Stimulated activated CD4-positive, alpha-beta T cell treated with anti-CD3 and anti-CD28 coated beads, Interleukin-15, amount 100 ng/mL, for 1 hour (primary cell): ENCODE results near the gene AGBL4.
"Not testable (repeated sequence)": the region's sequence is repeated elsewhere in the genome, so short reads cannot be mapped to it uniquely, and the experiment has no call there.

Experiments used
- DNase-seq, 2 donors: peaks; one replicate each; pipeline ENCODE4 v3.0.0-alpha.2; 2020; ENCODE audit warnings: low read depth in 1 of 2, low spot score in 1 of 2

Gene AGBL4

GRCh38 chr1:50023292-50024159, at the start of gene AGBL4:
AGBL4 (minus strand) TSS chr1:50023954.
- DNase-seq = no peak

- no peak for DNase-seq
These were observed 43.1 kb upstream of the AGBL4 start for GRCh38 chr1:50066806-50067205.

GRCh38 chr1:50060279-50060678, 36.5 kb upstream of the AGBL4 start:
- DNase-seq = no peak

DNA sequence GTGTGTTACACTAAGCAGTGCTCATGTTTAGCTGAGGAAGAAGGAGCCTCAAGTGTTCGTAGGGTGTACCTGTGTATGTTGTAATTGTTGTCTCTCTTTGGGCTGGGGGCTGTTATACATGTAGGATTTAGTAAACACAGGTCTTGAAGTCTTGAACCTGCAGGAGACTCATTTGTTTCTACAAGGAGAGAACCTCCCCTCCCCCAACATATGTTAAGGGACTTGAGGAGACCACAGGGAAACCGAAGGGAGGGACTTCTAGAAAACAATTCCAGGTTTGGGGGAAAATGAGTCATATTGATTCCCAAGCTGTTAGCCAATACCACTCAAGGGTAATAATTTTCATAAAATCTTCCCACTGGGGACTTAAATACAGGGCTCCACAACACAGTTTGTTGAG, 25.0 kb upstream of the AGBL4 start:
- DNase-seq = no peak

GRCh38 chr1:50047916-50048694, 24.4 kb upstream of the AGBL4 start:
- no peak for DNase-seq

DNA sequence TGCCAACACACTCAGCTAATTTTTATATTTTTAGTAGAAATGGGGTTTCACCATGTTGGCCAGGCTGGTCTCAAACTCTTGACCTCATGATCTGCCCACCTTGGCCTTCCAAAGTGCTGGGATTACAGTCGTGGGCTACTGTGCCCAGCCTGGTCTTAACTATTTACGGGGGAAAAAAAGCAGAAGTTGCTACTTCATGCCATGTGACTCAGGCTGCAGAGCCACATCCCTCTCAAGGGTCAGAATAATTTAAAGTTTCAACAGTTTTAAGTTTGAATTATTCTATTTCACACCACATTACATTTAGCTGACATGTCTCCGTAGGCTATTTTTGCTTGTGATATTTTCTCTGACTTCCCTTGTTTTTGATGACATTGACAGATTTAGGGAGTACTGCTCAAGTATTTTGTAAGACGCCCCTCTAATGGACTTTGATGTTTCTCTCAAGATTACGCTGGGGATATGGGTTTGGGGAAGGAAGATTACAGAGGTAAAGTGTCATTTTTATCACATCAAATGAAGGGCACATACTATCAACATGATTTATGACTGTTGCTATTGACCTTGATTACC, 14.6 kb upstream of the AGBL4 start:
- no peak for DNase-seq

- no peak for DNase-seq
These were observed 4.0 kb upstream of the AGBL4 start for GRCh38 chr1:50027794-50028193.

DNA sequence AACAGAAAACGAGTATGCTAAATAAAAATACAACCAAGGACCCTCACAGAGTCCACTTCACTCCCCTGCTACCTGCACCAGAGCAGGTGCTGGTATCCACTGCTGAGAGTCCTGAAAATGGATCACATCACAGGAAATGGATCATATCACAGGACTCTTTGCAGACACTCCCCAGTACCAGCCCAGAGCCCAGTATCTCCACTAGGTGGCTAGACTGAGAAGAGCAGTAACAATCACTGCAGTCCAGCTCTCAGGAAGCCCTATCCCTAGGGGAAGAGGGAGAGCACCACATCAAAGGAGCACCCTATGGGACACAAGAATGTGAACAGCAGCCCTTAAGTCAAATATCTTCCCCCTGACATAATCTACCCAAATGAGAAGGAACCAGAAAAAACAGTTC, 28.0 kb downstream of the AGBL4 start:
- no peak for DNase-seq

DNA sequence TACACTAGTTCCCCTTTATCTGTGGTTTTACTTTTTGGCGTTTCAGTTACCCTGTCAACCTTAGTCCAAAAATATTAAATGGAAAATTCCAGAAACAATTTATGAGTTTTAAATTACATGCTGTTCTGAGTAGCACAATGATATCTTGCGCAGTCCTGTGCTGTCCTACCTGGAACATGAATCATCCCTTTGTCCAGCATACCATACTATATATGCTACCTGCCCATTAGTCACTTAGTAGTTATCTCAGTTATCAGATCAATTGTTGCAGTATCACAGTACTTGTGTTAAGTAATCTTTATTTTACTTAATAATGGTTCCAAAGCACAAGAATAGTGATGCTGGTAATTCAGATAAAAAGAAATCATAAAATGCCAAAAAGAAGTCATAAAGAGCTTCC, 52.7 kb downstream of the AGBL4 start:
- no peak for DNase-seq

DNA sequence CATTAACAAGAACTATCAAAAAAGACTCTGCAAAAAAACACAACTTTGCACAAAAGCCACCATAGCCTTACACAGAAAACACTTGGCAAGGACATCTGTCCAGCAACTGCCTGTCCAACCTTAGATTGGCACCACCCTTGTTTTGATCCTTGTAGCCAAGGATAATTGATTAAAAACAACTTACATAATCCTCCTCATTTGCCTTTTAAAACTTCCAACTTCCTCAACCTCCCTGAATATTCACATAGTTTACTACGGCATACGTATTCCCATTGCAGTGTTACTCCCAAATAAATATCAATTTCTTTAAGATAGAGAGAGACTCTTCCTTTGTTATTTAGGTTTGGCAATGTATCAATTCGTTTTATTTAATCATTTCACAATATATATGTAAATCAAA, 72.4 kb downstream of the AGBL4 start:
- no peak for DNase-seq

- DNase-seq = not testable (repeated sequence)
These were observed 108.5 kb downstream of the AGBL4 start for GRCh38 chr1:49915301-49915700.

DNA sequence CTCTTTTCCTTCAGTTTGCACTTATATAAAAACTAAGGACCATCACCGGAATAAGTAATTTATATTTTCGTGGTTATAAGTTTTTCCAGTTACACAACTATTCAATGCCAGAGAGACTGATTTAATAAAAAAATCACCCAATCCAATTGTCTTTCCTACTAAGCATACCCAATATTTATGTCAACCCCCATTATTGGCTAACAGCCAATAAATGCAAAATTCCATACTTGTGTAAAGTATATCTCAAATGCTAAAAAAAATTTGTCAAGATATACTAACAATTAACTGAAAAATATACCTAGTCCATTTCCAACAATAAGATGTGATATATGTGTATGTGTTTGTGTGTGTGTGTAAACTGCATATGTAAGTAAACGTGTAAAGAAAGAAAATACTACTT, 117.4 kb downstream of the AGBL4 start:
- DNase-seq = no peak

GRCh38 chr1:49864581-49864980, 159.2 kb downstream of the AGBL4 start:
- no peak for DNase-seq

DNA sequence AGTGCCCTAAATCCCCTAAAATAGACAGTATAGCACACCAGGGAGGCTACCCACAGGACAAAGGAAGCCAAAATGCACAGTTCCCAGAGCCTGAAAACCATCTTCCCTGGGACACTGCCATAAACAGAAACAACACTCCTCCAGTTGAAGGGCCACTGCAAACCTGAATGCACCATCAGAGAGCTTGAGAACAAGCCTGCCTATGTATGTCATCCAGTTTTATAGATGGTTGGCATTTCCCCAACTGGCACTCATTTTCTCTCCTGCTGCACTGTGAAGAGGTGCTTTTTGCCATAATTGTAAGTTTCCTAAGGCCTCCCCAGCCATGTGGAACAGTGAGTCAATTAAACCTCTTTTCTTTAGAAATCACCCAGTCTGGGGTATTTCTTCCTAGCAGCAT, 169.0 kb downstream of the AGBL4 start:
- DNase-seq = no peak

- DNase-seq = no peak
These were observed 181.2 kb downstream of the AGBL4 start for GRCh38 chr1:49842596-49842995.

DNA sequence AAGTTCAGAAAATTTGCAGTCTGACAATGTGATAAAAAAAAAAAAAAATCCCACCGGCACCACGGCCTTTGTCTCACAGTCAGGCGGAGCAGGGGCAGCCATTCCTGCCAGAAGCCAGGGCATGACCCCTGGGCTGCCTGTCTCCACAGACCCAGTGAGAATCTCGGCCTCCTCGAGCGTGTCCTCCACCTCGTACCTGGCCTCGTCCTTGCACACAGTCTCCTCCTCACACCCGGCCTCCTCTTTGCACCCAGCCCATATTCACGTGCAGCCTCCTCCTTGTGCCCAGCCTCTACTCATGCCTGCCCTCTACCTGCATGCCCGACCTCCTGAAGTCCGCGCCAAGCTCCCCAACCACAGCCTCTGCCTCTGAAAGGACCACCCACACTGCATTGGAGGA, 182.0 kb downstream of the AGBL4 start:
- no peak for DNase-seq

GRCh38 chr1:49824261-49824660, 199.5 kb downstream of the AGBL4 start:
- DNase-seq = no peak

GRCh38 chr1:49817681-49818080, 206.1 kb downstream of the AGBL4 start:
- DNase-seq = no peak

DNA sequence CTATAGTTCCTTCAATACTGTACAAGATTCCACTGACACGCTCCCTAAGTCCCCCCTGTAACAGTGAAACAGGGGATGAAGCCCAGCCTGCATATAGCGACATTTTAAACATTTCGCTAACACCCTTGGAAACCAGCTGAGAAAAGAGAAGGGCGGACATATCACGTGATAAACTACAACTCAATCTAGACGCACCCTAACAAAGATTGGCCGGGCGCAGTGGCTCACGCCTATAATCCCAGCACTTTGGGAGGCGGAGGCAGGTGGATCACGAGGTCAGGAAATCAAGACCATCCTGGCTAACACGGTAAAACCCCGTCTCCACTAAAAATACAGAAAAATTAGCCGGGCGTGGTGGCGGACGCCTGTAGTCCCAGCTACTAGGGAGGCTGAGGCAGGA, 236.7 kb downstream of the AGBL4 start:
- DNase-seq = not testable (repeated sequence)

DNA sequence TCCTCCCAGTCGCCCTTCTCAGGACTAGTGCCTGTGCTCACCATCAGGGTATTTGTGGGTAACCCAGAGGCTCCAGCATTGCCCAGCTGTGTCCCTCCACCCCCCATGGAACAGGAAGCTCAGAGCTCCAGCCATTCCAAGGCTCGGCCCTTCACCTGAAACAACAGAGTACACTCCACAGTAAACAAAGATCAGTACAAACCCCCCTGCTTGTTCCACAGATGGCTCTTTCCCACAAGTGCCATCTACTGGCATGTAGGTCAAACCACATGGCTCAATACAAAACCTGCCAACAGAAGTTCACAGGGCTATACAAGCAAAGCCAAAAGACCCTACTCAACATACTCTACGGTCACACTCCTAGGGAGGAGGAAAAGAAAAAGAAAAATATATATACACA, 258.7 kb downstream of the AGBL4 start:
- no peak for DNase-seq

DNA sequence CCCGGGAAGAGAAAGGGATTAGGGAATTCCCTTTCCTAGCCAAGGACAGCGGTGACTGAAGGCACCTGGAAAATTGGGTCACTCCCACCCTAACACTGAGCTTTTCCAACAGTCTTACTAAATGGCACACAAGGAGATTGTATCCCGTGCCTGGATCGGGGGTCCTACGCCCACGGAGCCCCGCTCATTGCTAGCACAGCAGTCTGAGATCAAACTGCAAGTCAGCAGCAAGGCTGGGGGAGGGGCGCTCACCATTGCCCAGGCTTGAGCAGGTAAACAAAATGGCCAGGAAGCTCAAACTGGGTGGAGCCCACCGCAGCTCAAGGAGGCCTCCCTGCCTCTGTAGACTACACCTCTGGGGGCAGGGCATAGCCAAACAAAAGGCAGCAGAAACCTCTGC, 285.6 kb downstream of the AGBL4 start:
- DNase-seq = not testable (repeated sequence)

- DNase-seq = no peak
These were observed 295.4 kb downstream of the AGBL4 start for GRCh38 chr1:49728377-49728776.
